HG03097 (cell line): ENCODE results near the gene F5.

ENCODE experiments used
- ATAC-seq: cut with Tn5 transposase; IDR thresholded peaks from one replicate; pipeline ENCODE4 v1.9.1; 2021; ENCODE audit not compliant: unreplicated experiment, low FRiP score

The F5 gene

GRCh38 chr1:169586395-169587255 is at the start of gene F5:
Gene F5 (minus strand): TSS chr1:169586481. CDS start chr1:169586386, 95 bp downstream.
- ATAC-seq, result peak; percentile 85

GRCh38 chr1:169634877-169635276 is 48.6 kb upstream of the F5 start:
- ATAC-seq, result no peak

GRCh38 chr1:169634145-169634544 is 47.9 kb upstream of the F5 start:
- no peak for ATAC-seq

- ATAC-seq, result no peak
Observed at GRCh38 chr1:169631249-169631648, 45.0 kb upstream of the F5 start.

GRCh38 chr1:169630006-169630405 is 43.7 kb upstream of the F5 start, which contains the start of gene SELP:
Gene SELP (minus strand): TSS chr1:169630124. CDS start chr1:169630074, 50 bp downstream.
- no peak for ATAC-seq

- ATAC-seq, result no peak
Observed at GRCh38 chr1:169624912-169625311, 38.6 kb upstream of the F5 start.

- no peak for ATAC-seq
Observed at GRCh38 chr1:169624122-169624521, 37.8 kb upstream of the F5 start.

GRCh38 chr1:169623132-169623926 is 37.0 kb upstream of the F5 start:
- no peak for ATAC-seq

- no peak for ATAC-seq
Observed at GRCh38 chr1:169620565-169620964, 34.3 kb upstream of the F5 start.

GRCh38 chr1:169618367-169618766 is 32.1 kb upstream of the F5 start:
- no peak for ATAC-seq

- no peak for ATAC-seq
Observed at GRCh38 chr1:169615803-169616202, 29.5 kb upstream of the F5 start.

- no peak for ATAC-seq
Observed at GRCh38 chr1:169610858-169611257, 24.6 kb upstream of the F5 start.

- ATAC-seq, result no peak
Observed at GRCh38 chr1:169610108-169610507, 23.8 kb upstream of the F5 start.

- ATAC-seq, result no peak
Observed at GRCh38 chr1:169608226-169608625, 21.9 kb upstream of the F5 start.

- ATAC-seq, result peak; percentile 56
Observed at GRCh38 chr1:169604781-169605560, 18.7 kb upstream of the F5 start.

GRCh38 chr1:169601096-169601881 is 15.0 kb upstream of the F5 start:
- ATAC-seq, result no peak

GRCh38 chr1:169595764-169596711 is 9.8 kb upstream of the F5 start:
- ATAC-seq, result no peak

GRCh38 chr1:169594391-169594790 is 8.1 kb upstream of the F5 start:
- no peak for ATAC-seq

- no peak for ATAC-seq
Observed at GRCh38 chr1:169590932-169591331, 4.7 kb upstream of the F5 start.
